Fibroblast of villous mesenchyme (primary cell): Measurements from ENCODE around the gene LAMTOR4. TPM values are rescaled to one million over a fixed set of nuclear protein-coding genes. Genes with fewer than 3 reads are reported as not detected.
"Not testable (repeated sequence)": the region's sequence is repeated elsewhere in the genome, so short reads cannot be mapped to it uniquely, and the experiment has no call there.

Experiments used
- DNase-seq: peaks from one replicate; pipeline ENCODE4 v3.0.0-alpha.2; 2010; ENCODE audit warnings: low read depth
- H3K4me3 ChIP-seq: 2 replicates; pipeline ENCODE4 v1.5.1; 2011; ENCODE audit warnings: low read depth, mild to moderate bottlenecking, low read length
- CTCF ChIP-seq: IDR thresholded peaks from 2 replicates; pipeline ENCODE4 v1.5.1; 2012; ENCODE audit warnings: low read depth, mild to moderate bottlenecking, low read length; ENCODE audit not compliant: insufficient read depth
- total RNA-seq: library from RNA; depleted of rRNA; stranded (reverse); fragments of >200 nt; gene quantifications from 2 replicates; pipeline ENCODE4 v1.2.3, GENCODE V29; 2012

The LAMTOR4 gene
- total RNA-seq, 1 donor: 65.2 TPM

- TF ChIP-seq CTCF: no peak
- no peak for DNase-seq
- no peak overlapping the region for H3K4me3 ChIP-seq
Observed at GRCh38 chr7:100174582-100174981, 25.9 kb downstream of the LAMTOR4 start.

- no peak for TF ChIP-seq CTCF
- DNase-seq: no peak
- H3K4me3 ChIP-seq: no peak overlapping the region
Observed at GRCh38 chr7:100175296-100175935, 26.7 kb downstream of the LAMTOR4 start.

- TF ChIP-seq CTCF: no peak
- peak overlapping the region; percentile 72 for H3K4me3 ChIP-seq
- DNase-seq: no peak
Observed at GRCh38 chr7:100176096-100177044, 27.7 kb downstream of the LAMTOR4 start.

GRCh38 chr7:100177045-100178001 is 28.6 kb downstream of the LAMTOR4 start, which contains the start of the genes GPC2 and STAG3:
TSS of gene GPC2 (minus strand) at chr7:100177381. CDS start at chr7:100177199, 182 bp downstream.
TSS of gene STAG3 (plus strand) at chr7:100177918. CDS start at chr7:100180557, 2,639 bp downstream.
- H3K4me3 ChIP-seq: peak within 1 kb of the TSS; percentile 72
- TF ChIP-seq CTCF: no peak
- DNase-seq: peak; percentile 96

GRCh38 chr7:100180084-100180483 is 31.4 kb downstream of the LAMTOR4 start:
- DNase-seq, H3K4me3 ChIP-seq: not testable (repeated sequence)

- DNase-seq, H3K4me3 ChIP-seq: not testable (repeated sequence)
Observed at GRCh38 chr7:100182616-100183015, 33.9 kb downstream of the LAMTOR4 start.

- not testable (repeated sequence) for DNase-seq, H3K4me3 ChIP-seq
Observed at GRCh38 chr7:100183090-100183489, 34.4 kb downstream of the LAMTOR4 start.

GRCh38 chr7:100185726-100186125 is 37.0 kb downstream of the LAMTOR4 start:
- DNase-seq: peak; percentile 11
- H3K4me3 ChIP-seq: no peak overlapping the region
- no peak for TF ChIP-seq CTCF
